Epithelial cell of proximal tubule (primary cell): ENCODE measurements around the gene IPP. TPM values are rescaled to one million over a fixed set of nuclear protein-coding genes. Genes with fewer than 3 reads are reported as not detected.
"Not testable (repeated sequence)": the region's sequence is repeated elsewhere in the genome, so short reads cannot be mapped to it uniquely, and the experiment has no call there.

Experiments
- DNase-seq: peaks from one replicate; pipeline ENCODE4 v3.0.0-alpha.2; 2011; ENCODE audit warnings: low read depth
- H3K4me3 ChIP-seq: 2 replicates; pipeline ENCODE4 v1.5.1; 2011; ENCODE audit warnings: low read depth, mild to moderate bottlenecking, low read length
- CTCF ChIP-seq: conservative IDR thresholded peaks from 2 replicates; pipeline ENCODE4 v1.5.1; 2012; ENCODE audit warnings: low read depth, mild to moderate bottlenecking, low read length
- total RNA-seq: library from RNA; depleted of rRNA; stranded (reverse); fragments of >200 nt; gene quantifications from 2 replicates; pipeline ENCODE4 v1.2.3, GENCODE V29; 2015

Gene IPP
- total RNA-seq, 1 donor from 2014 or later: 4.7 TPM

- no peak for DNase-seq
- TF ChIP-seq CTCF: no peak
- H3K4me3 ChIP-seq: no peak overlapping the region
Observed at GRCh38 chr1:45721207-45721606, 29.2 kb downstream of the IPP start.

GRCh38 chr1:45718289-45718688 lies 32.2 kb downstream of the IPP start:
- H3K4me3 ChIP-seq: no peak overlapping the region
- no peak for TF ChIP-seq CTCF
- DNase-seq: no peak

GRCh38 chr1:45717386-45717785 lies 33.1 kb downstream of the IPP start:
- DNase-seq: not testable (repeated sequence)

GRCh38 chr1:45716700-45717099 lies 33.8 kb downstream of the IPP start:
- H3K4me3 ChIP-seq: no peak overlapping the region
- DNase-seq: no peak
- TF ChIP-seq CTCF: no peak

More at GRCh38 chr1:45717386-45717785, 33.1 kb downstream of the IPP start:
- not testable (repeated sequence) for H3K4me3 ChIP-seq

GRCh38 chr1:45713711-45714110 lies 36.7 kb downstream of the IPP start:
- no peak for DNase-seq
- TF ChIP-seq CTCF: no peak
- H3K4me3 ChIP-seq: no peak overlapping the region

GRCh38 chr1:45704637-45705036 lies 45.8 kb downstream of the IPP start:
- H3K4me3 ChIP-seq: no peak overlapping the region
- TF ChIP-seq CTCF: no peak
- no peak for DNase-seq

- no peak for TF ChIP-seq CTCF
- no peak overlapping the region for H3K4me3 ChIP-seq
- DNase-seq: no peak
Observed at GRCh38 chr1:45694823-45695222, 55.6 kb downstream of the IPP start.

GRCh38 chr1:45693811-45694210 lies 56.6 kb downstream of the IPP start:
- not testable (repeated sequence) for H3K4me3 ChIP-seq, DNase-seq
